ENCODE measurements around the gene WDR17. TPM values are rescaled to one million over a fixed set of nuclear protein-coding genes. Genes with fewer than 3 reads are reported as not detected.

The WDR17 gene
- total and polyA plus RNA-seq, 2 of the 8 experiments (the other 6 are each of a cell fraction or from before 2014, with no cell fraction given) = 1.4 to 3.3 TPM

GRCh38 chr4:176090115-176090514 lies 24.5 kb downstream of the WDR17 start (continued):
- TF ChIP-seq JUN (IDR thresholded peaks at IDR 0.05; ENCODE audit: low read depth, low read length) (no peak), SP2 (IDR thresholded peaks at IDR 0.05; ENCODE audit: low read length) (no peak), CHD2 (IDR thresholded peaks at IDR 0.05; ENCODE audit: low read length) (no peak)
- TF ChIP-seq, protein P1, sequence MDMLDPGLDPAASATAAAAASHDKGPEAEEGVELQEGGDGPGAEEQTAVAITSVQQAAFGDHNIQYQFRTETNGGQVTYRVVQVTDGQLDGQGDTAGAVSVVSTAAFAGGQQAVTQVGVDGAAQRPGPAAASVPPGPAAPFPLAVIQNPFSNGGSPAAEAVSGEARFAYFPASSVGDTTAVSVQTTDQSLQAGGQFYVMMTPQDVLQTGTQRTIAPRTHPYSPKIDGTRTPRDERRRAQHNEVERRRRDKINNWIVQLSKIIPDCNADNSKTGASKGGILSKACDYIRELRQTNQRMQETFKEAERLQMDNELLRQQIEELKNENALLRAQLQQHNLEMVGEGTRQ (IDR thresholded peaks at IDR 0.05; ENCODE audit: low read length) = no peak
